CD4-positive, CD25-positive, alpha-beta regulatory T cell (primary cell): ENCODE results near the gene SEMA7A. TPM values are rescaled to one million over a fixed set of nuclear protein-coding genes. Genes with fewer than 3 reads are reported as not detected.

ENCODE experiments used
- ATAC-seq, 2 donors: fragments of 150-1000 bp; cut with Tn5 transposase; one replicate each; pipeline ENCODE4 v1.10.0; 2021; ENCODE audit warnings: low read depth in 2 of 2, moderate number of reproducible peaks in 2 of 2, moderate library complexity in 1 of 2
- DNase-seq, 3 donors: peaks; one replicate each; pipeline versions ENCODE4 v3.0.0 to v3.0.0-alpha.2; 2012 to 2022; ENCODE audit warnings: mixed read lengths in 1 of 3
- H3K27ac ChIP-seq: one replicate; pipeline ENCODE4 v1.7.0; 2013; ENCODE audit warnings: mild to moderate bottlenecking, low read length; ENCODE audit not compliant: insufficient read depth, poor library complexity, severe bottlenecking
- H3K27me3 ChIP-seq: one replicate; pipeline ENCODE4 v1.7.0; 2013; ENCODE audit warnings: low read length; ENCODE audit not compliant: control insufficient read depth, insufficient read depth
- H3K36me3 ChIP-seq: one replicate; pipeline ENCODE4 v1.7.0; 2013; ENCODE audit warnings: mild to moderate bottlenecking, low read length, moderate library complexity; ENCODE audit not compliant: control insufficient read depth, insufficient read depth
- H3K4me1 ChIP-seq: 2 replicates; pipeline ENCODE4 v1.7.0; 2013; ENCODE audit warnings: mild to moderate bottlenecking, low read length; ENCODE audit not compliant: insufficient read depth, control insufficient read depth, poor library complexity, severe bottlenecking
- H3K4me3 ChIP-seq: one replicate; pipeline ENCODE4 v1.7.0; 2013; ENCODE audit warnings: low read depth, mild to moderate bottlenecking, low read length, moderate library complexity
- H3K9me3 ChIP-seq, 2 experiments: 1 replicate in 1 of 2; 2 replicates in 1 of 2; pipeline ENCODE4 v1.7.0; 2013; ENCODE audit warnings: low read length in 2 of 2, mild to moderate bottlenecking in 1 of 2, moderate library complexity in 1 of 2; ENCODE audit not compliant: control insufficient read depth in 2 of 2
- H3K27ac Mint-ChIP-seq, 3 donors: one replicate each; pipeline ENCODE4 v1.8.0; 2020 to 2022; ENCODE audit warnings: mild to moderate bottlenecking in 3 of 3, mixed read lengths in 3 of 3, moderate library complexity in 2 of 3
- H3K27me3 Mint-ChIP-seq: one replicate; pipeline ENCODE4 v1.8.0; 2022; ENCODE audit warnings: mild to moderate bottlenecking, mixed read lengths
- H3K36me3 Mint-ChIP-seq: one replicate; pipeline ENCODE4 v1.8.0; 2020; ENCODE audit warnings: mixed read lengths
- H3K4me1 Mint-ChIP-seq, 4 donors: one replicate each; pipeline ENCODE4 v1.8.0; 2020 to 2022; ENCODE audit warnings: mixed read lengths in 4 of 4, mild to moderate bottlenecking in 1 of 4
- H3K4me3 Mint-ChIP-seq, 4 donors: one replicate each; pipeline ENCODE4 v1.8.0; 2020 to 2022; ENCODE audit warnings: mild to moderate bottlenecking in 4 of 4, mixed read lengths in 4 of 4, moderate library complexity in 3 of 4
- H3K9me3 Mint-ChIP-seq, 7 donors: one replicate each; pipeline ENCODE4 v1.8.0; 2020 to 2022; ENCODE audit warnings: mixed read lengths in 7 of 7, mild to moderate bottlenecking in 3 of 7, moderate library complexity in 2 of 7
- polyA plus RNA-seq, 4 donors: library from polyadenylated mRNA; unstranded; fragments of 300-500 nt; fragmentation: Illumina TruSeq; gene quantifications; one replicate each; pipeline ENCODE4 v1.2.3, GENCODE V29; 2021
- total RNA-seq: library from RNA; stranded (reverse); gene quantifications from one replicate; pipeline ENCODE4 v1.2.3, GENCODE V29; 2022

Gene SEMA7A
- total and polyA plus RNA-seq, 5 donors from 2014 or later = 0.09 to 5.0 (median 0.25) TPM; not detected in 1

DNA sequence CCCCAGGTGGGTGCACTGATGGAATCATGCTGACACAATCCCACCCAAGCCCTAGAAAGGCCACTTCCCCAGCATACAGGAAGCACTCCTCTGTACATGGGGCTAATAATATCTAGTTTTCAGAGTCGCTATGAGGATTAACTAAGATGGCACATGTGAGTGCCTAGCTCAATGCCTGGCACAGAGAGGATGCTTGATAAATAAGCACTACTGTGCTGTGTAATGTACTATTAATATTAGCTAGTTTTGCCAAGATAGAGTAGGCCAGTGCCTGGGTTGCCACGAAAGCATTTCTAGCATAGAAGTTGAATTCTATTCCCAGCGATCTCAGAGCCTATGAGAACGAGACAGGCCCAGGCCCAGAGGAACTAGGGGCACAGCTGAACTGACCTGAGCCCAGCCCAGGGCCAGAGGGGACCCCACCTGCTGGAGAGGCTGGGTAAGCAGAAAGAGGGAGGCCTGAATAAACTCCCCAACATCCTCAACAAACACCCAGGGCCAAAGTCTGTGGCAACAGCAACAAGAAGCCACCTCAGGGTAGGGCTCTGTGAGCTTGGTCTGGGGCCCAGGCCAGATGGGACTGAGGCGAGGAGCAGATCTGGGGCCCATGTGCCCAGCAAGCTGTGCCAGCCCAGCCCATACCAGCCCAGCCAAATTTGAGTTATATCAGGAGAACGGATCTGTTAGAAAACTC is 7.6 kb upstream of the SEMA7A start:
- no peak overlapping the region for H3K4me3 Mint-ChIP-seq
- H3K4me3 ChIP-seq = no peak overlapping the region
- ATAC-seq = no peak
- no peaks in the 10 kb centered on the region for H3K9me3 Mint-ChIP-seq
- DNase-seq = no peak
- H3K27ac Mint-ChIP-seq = no peak overlapping the region
- H3K9me3 ChIP-seq = no peaks in the 10 kb centered on the region
- no peak overlapping the region for H3K27ac ChIP-seq
- H3K4me1 Mint-ChIP-seq = peaks cover 0 to 7% (median 4%) of the 10 kb centered on the region in 4 donors
- no peaks in the 10 kb centered on the region for H3K27me3 Mint-ChIP-seq
- no peaks in the 10 kb centered on the region for H3K4me1 ChIP-seq
- H3K36me3 Mint-ChIP-seq = peaks cover 19% of the 10 kb centered on the region
- no peaks in the 10 kb centered on the region for H3K27me3 ChIP-seq
- H3K36me3 ChIP-seq = peaks cover 18% of the 10 kb centered on the region

- peak; percentile 73 for ATAC-seq
- H3K27ac ChIP-seq = no peak overlapping the region
- peak overlapping the region in 2 of 4 donors; percentile 53 to 66 for H3K4me3 Mint-ChIP-seq
- no peaks in the 10 kb centered on the region for H3K36me3 Mint-ChIP-seq
- H3K4me1 Mint-ChIP-seq = peaks cover 0 to 15% (median 11%) of the 10 kb centered on the region in 4 donors
- H3K4me3 ChIP-seq = no peak overlapping the region
- no peaks in the 10 kb centered on the region for H3K9me3 ChIP-seq
- no peaks in the 10 kb centered on the region for H3K9me3 Mint-ChIP-seq
- H3K27ac Mint-ChIP-seq = peak overlapping the region in 1 of 3 donors; percentile 42
- no peaks in the 10 kb centered on the region for H3K36me3 ChIP-seq
- no peaks in the 10 kb centered on the region for H3K27me3 ChIP-seq
- peaks cover 8% of the 10 kb centered on the region for H3K4me1 ChIP-seq
- H3K27me3 Mint-ChIP-seq = no peaks in the 10 kb centered on the region
- DNase-seq = peak; percentile 59 to 87 (median 76)
Observed at GRCh38 chr15:74438721-74439316, 5.1 kb upstream of the SEMA7A start.

- no peak for ATAC-seq
- Histone ChIP-seq H3K27me3 (no peaks in the 10 kb centered on the region), H3K36me3 (no peaks in the 10 kb centered on the region), H3K4me1 (peaks cover 8% of the 10 kb centered on the region), H3K9me3 (no peaks in the 10 kb centered on the region), H3K27ac (no peak overlapping the region), H3K4me3 (no peak overlapping the region)
- H3K36me3 Mint-ChIP-seq = no peaks in the 10 kb centered on the region
- H3K4me1 Mint-ChIP-seq = peaks cover 0 to 15% (median 11%) of the 10 kb centered on the region in 4 donors
- DNase-seq = no peak
- no peaks in the 10 kb centered on the region for H3K27me3 Mint-ChIP-seq
- H3K27ac Mint-ChIP-seq = peak overlapping the region in 1 of 3 donors; percentile 42
- H3K9me3 Mint-ChIP-seq = no peaks in the 10 kb centered on the region
- peak overlapping the region in 1 of 4 donors; percentile 53 for H3K4me3 Mint-ChIP-seq
Observed at GRCh38 chr15:74438206-74438605, 4.4 kb upstream of the SEMA7A start.

DNA sequence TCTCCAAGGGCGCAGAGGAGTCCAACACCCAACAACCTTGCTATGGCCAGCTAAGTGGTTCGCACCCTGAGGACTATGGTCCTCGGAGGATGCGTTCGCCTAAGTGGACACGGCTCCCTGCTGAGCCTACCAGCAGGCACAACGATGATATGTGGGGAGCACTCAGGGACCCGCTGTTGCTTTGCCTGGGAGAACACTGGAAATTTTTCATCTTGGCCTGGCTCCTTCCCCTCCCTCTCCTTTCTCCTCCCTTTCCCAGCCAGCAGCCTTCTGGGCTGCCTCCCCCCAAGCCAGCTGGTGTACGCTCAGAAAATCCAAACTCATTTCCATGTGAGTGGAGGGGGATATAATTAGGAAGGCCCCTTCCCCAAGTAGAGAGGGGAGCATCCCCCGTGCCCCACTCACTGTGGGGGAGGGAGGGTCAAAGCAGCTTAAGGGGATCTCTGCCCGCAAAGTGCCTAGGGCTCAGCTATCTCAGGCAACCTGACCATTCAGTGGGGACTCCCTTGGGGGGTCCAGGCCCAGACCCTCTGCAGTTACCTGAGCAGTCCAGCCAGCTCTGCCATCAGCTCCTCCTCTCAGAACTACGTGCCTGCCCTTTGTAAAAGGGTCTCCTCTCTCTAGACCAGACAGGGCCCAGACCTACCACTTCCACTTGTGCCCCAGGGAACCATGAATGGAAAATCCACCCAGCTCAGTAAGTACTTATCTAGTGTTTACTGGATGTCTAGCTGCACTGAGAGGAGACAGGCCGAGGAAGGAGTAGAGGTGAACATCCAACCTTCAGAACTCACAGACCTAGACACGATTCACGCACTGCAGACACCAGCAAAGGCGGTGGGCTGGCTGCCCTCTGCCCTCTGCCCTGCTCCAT is 742 bp upstream of the SEMA7A start:
- peak overlapping the region; percentile 53 for H3K4me3 ChIP-seq
- DNase-seq (no peak), ATAC-seq (no peak)
- Mint-ChIP-seq H3K27ac (peak overlapping the region; percentile 66 to 89 (median 75)), H3K27me3 (peaks cover 5% of the 10 kb centered on the region), H3K36me3 (no peaks in the 10 kb centered on the region), H3K4me3 (peak overlapping the region; percentile 77 to 92 (median 83)), H3K9me3 (no peaks in the 10 kb centered on the region), H3K4me1 (peaks cover 0 to 39% (median 21%) of the 10 kb centered on the region in 4 donors)
- H3K36me3 ChIP-seq = no peaks in the 10 kb centered on the region
- no peaks in the 10 kb centered on the region for H3K27me3 ChIP-seq
- H3K27ac ChIP-seq = peak overlapping the region; percentile 41
- H3K9me3 ChIP-seq = no peaks in the 10 kb centered on the region
- H3K4me1 ChIP-seq = peaks cover 25% of the 10 kb centered on the region

DNA sequence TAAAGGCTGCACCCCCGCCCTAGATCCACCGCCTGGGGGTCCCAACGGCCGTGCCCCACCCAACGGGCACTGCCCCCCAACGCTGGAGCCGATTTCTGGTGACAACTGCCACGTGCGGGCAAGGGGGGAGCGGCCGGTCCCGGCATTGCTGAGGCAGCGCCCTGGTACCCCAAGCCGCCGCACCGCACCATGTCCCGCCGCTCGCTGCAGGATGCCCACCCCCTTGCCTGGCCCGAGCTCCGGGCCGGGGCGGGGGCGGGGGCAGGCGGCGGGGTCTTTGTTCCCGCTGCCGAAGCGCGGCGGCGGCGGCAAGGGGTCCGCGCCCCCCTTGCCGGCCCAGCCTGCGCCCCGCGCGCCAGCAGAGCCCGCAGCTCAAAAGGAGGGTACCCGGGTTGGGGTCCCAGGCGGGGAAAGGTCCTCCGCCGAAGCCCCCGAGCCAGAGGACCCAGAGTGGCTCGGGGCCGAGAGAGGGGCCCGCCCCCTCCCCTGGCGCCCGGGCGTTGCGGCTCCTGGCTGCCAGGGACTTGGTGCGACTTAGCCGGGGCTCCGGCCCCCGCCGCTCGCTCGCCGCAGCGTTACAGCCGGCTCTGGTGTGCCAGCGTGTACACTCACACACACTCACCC is 678 bp downstream of the SEMA7A start:
- DNase-seq (peak in 1 of 3 donors; percentile 16), ATAC-seq (no peak)
- H3K4me1 Mint-ChIP-seq = peaks cover 0 to 38% (median 16%) of the 10 kb centered on the region in 4 donors
- no peaks in the 10 kb centered on the region for H3K9me3 Mint-ChIP-seq
- peaks cover 5% of the 10 kb centered on the region for H3K27me3 Mint-ChIP-seq
- Histone ChIP-seq H3K27me3 (no peaks in the 10 kb centered on the region), H3K27ac (no peak overlapping the region), H3K4me1 (peaks cover 25% of the 10 kb centered on the region), H3K9me3 (no peaks in the 10 kb centered on the region), H3K36me3 (no peaks in the 10 kb centered on the region), H3K4me3 (no peak overlapping the region)
- H3K4me3 Mint-ChIP-seq = peak overlapping the region; percentile 69 to 90 (median 79)
- no peak overlapping the region for H3K27ac Mint-ChIP-seq
- H3K36me3 Mint-ChIP-seq = no peaks in the 10 kb centered on the region

- no peak overlapping the region for H3K27ac ChIP-seq
- DNase-seq = no peak
- H3K4me3 Mint-ChIP-seq = peak overlapping the region; percentile 69 to 90 (median 79)
- peaks cover 0 to 38% (median 16%) of the 10 kb centered on the region in 4 donors for H3K4me1 Mint-ChIP-seq
- no peaks in the 10 kb centered on the region for H3K27me3 ChIP-seq
- no peaks in the 10 kb centered on the region for H3K36me3 Mint-ChIP-seq
- peaks cover 5% of the 10 kb centered on the region for H3K27me3 Mint-ChIP-seq
- no peak for ATAC-seq
- H3K9me3 ChIP-seq = no peaks in the 10 kb centered on the region
- H3K9me3 Mint-ChIP-seq = no peaks in the 10 kb centered on the region
- H3K4me1 ChIP-seq = peaks cover 25% of the 10 kb centered on the region
- no peaks in the 10 kb centered on the region for H3K36me3 ChIP-seq
- peak overlapping the region; percentile 32 for H3K4me3 ChIP-seq
- H3K27ac Mint-ChIP-seq = peak overlapping the region in 2 of 3 donors; percentile 18 to 82
Observed at GRCh38 chr15:74432271-74432967, 1.3 kb downstream of the SEMA7A start.

DNA sequence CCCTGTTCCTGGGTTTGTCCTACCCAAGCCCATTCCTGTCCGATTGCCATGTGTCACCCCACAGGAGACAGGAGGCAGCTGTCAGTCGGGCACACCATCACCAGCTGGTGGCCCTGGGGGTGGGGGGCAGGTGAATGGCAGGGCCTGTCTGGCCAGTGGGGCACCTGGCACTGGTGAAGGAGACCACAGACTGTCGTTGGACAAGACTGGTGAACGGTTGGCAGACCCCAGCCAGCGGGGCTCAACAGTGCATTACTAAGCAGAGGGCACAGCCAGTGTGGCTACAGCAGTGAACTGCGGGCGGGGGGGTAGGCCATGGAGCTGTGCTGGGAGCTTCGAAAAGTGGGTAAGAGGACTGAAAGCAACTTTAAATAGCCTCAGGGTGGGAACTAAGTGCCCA is 2.1 kb downstream of the SEMA7A start:
- H3K9me3 Mint-ChIP-seq = no peaks in the 10 kb centered on the region
- H3K4me3 Mint-ChIP-seq = peak overlapping the region in 3 of 4 donors; percentile 69 to 77 (median 74)
- H3K27ac Mint-ChIP-seq = peak overlapping the region in 2 of 3 donors; percentile 78 to 82
- H3K9me3 ChIP-seq = no peaks in the 10 kb centered on the region
- no peaks in the 10 kb centered on the region for H3K36me3 ChIP-seq
- peaks cover 5% of the 10 kb centered on the region for H3K27me3 Mint-ChIP-seq
- peaks cover 25% of the 10 kb centered on the region for H3K4me1 ChIP-seq
- H3K4me3 ChIP-seq = no peak overlapping the region
- H3K27me3 ChIP-seq = no peaks in the 10 kb centered on the region
- ATAC-seq (no peak), DNase-seq (peak in 1 of 3 donors; percentile 10)
- no peak overlapping the region for H3K27ac ChIP-seq
- no peaks in the 10 kb centered on the region for H3K36me3 Mint-ChIP-seq
- H3K4me1 Mint-ChIP-seq = peaks cover 0 to 38% (median 16%) of the 10 kb centered on the region in 4 donors
